Measurements from ENCODE around the gene GM2A.

DNA sequence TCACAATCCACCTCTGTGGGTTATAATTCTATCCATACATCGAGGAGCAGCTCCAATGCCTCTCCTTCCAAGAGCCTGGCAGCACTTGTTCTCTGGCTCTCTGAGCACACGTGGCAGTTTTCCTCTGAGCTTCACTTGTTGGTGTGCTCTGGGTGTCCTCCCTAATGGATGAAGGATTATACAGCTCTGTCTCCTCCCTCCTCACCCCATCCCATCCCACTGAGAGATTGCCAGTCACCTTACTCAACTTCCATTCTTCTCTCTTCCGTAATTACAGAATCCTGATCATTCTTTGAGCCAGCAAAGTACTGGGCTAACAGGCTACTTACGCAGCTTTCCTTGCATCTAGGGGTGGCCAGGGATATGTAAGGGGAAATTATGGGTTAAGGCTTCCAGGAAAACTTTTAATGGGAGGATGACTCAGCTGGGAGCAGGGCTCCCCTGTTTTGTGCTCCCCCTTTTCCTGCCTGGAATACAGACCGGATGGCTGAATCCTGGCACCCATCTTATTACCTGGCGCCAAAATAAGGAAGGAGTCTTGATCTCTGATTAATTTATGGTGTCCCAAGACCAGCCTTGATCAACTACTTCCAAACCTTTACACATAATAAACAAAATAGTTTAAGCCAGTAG lies 22.8 kb upstream of the GM2A start:
- TF ChIP-seq, protein P1, sequence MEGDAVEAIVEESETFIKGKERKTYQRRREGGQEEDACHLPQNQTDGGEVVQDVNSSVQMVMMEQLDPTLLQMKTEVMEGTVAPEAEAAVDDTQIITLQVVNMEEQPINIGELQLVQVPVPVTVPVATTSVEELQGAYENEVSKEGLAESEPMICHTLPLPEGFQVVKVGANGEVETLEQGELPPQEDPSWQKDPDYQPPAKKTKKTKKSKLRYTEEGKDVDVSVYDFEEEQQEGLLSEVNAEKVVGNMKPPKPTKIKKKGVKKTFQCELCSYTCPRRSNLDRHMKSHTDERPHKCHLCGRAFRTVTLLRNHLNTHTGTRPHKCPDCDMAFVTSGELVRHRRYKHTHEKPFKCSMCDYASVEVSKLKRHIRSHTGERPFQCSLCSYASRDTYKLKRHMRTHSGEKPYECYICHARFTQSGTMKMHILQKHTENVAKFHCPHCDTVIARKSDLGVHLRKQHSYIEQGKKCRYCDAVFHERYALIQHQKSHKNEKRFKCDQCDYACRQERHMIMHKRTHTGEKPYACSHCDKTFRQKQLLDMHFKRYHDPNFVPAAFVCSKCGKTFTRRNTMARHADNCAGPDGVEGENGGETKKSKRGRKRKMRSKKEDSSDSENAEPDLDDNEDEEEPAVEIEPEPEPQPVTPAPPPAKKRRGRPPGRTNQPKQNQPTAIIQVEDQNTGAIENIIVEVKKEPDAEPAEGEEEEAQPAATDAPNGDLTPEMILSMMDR (IDR thresholded peaks at IDR 0.05), result no peak
- TF ChIP-seq YY1 (IDR thresholded peaks at IDR 0.05; ENCODE audit: low read depth), result no peak

Data from SK-N-SH (cell line).